K562 (cell line): Measurements from ENCODE around the gene ZNF384.

Experiments
- BRF1 ChIP-seq: IDR thresholded peaks from 3 replicates; pipeline ENCODE4 v1.6.1; 2011; ENCODE audit warnings: borderline replicate concordance, mild to moderate bottlenecking; ENCODE audit not compliant: insufficient read length; ENCODE audit errors: extremely low read depth
- CHD4 ChIP-seq: fragments of 200-600 bp; sonication (generic); IDR thresholded peaks from 3 replicates; pipeline ENCODE4 v1.6.1; 2012; ENCODE audit warnings: low read depth, mild to moderate bottlenecking, mixed read lengths, low read length, inconsistent platforms; ENCODE audit not compliant: insufficient read depth, insufficient replicate concordance, poor library complexity, severe bottlenecking
- POLR2AphosphoS5 ChIP-seq: IDR thresholded peaks from 2 replicates; pipeline ENCODE4 v1.6.1; 2011; ENCODE audit warnings: mild to moderate bottlenecking, low read depth, low read length, moderate library complexity; ENCODE audit not compliant: control insufficient read depth, insufficient read depth
- ZNF12 ChIP-seq: sonication (generic); formaldehyde crosslinking; IDR thresholded peaks from 2 replicates; pipeline ENCODE4 v1.4.0; 2020; ENCODE audit warnings: mild to moderate bottlenecking, missing genetic modification reagents
- ZNF143 ChIP-seq: sonication (generic); formaldehyde crosslinking; IDR thresholded peaks from 2 replicates; pipeline ENCODE4 v1.9.0; 2022; ENCODE audit warnings: mild to moderate bottlenecking, missing genetic modification reagents

- TF ChIP-seq BRF1 = no peak
- TF ChIP-seq POLR2AphosphoS5 = no peak
- no peak for TF ChIP-seq ZNF12 (CRISPR knock-in tag)
- no peak for TF ChIP-seq CHD4
- no peak for TF ChIP-seq ZNF143
These were observed 61.6 kb downstream of the ZNF384 start for GRCh38 chr12:6627616-6628015.
